Activated naive CD4-positive, alpha-beta T cell treated with anti-CD3 and anti-CD28 coated beads, Interleukin-2, amount 50 U/mL, for 16 hours (primary cell): ENCODE results near the gene SUCO.

Experiments
- DNase-seq: peaks from one replicate; pipeline ENCODE4 v3.0.0-alpha.2; 2020

The SUCO gene

DNA sequence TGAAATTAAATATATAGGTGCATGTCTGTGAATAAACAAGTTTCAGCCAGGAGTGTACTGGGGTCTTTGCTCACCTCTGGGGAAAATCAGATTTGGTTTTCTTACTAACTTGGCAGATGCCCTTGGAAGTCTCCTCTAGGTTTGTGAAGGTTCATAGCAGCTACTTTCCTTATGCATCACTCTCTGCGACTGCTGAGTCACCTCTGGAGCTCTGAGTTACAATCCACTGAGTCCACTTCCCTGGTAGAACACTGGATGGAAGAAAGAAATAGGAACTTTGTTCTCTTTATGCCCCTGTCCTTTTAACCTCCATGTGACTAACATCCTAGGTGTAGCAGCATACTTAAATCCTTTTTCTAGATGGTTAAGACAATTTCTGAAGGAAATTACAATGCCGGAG is 121.6 kb downstream of the SUCO start:
- no peak for DNase-seq

DNA sequence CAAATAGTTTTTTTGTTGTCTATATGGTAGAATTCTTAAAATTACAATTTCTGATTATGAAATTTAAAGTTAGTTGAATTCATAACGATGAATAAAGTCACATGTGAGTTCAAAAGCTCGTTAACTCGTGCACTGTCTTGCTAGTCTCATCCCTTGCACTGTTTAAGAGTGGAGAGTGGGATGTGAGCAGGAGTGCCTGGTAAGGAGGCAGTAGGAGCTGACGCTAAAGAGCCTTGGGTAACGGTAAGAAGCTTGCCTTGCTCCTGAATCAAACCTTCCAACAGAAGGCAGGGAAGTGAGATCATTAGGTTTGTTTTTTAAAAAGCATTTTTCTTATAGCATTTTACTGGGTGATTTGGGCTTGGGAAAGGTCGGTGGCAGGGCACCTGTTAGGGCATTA is 123.6 kb downstream of the SUCO start:
- DNase-seq: no peak

DNA sequence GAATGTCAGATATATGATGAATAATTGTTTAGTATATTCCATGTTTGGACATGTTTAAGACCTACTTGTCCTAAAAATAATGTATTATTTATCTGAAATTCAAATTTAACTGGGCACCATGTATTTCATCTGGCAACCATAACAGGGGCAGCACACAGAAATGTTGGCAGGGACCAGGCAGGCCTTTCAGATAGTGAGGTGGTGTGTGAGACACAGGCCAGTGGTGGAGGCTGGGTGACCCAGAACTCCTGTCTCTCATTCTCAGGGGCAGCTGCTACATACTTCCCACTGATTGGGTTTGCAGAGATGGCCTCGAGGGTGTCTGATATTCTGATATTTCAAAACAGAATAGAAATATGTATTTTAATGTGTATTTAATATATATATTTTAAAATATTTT is 124.6 kb downstream of the SUCO start:
- no peak for DNase-seq

DNA sequence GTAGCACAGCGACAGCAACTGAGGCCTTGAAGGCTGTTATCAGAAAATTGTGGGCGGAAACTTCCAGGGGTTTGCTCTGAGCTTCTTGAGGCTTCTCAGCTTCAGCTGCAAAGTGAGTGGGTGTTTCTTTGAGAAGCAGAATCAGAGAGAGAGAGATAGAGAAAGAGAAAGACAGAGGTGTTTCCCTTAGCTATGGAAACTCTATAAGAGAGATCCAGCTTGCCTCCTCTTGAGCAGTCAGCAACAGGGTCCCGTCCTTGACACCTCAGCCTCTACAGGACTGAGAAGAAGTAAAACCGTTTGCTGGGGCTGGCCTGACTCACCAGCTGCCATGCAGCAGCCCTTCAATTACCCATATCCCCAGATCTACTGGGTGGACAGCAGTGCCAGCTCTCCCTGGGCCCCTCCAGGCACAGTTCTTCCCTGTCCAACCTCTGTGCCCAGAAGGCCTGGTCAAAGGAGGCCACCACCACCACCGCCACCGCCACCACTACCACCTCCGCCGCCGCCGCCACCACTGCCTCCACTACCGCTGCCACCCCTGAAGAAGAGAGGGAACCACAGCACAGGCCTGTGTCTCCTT is 126.0 kb downstream of the SUCO start, which contains the start of gene FASLG:
FASLG (plus strand) TSS at position 233 of the 583 bp plus-strand sequence; CDS start at position 332, 99 bp downstream.
- peak; percentile 59 for DNase-seq

DNA sequence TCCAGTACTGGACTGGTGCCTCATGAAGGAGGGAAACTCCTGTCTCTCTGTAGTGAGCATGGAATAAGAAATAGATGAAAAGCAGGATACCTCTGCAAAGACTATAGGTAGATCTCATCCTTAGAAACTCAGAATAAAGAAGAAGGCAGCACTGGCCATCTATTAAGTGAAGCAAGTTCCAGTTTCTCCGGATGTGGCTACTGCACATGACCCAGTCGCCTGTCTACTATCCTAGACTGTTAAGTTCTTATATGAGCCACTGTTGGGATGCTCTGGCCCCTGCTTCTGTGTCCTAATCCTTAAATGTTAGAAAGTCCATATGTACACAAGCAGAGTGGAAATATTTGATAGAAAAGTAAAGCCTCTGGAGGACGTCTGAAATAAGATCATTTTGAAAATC is 128.2 kb downstream of the SUCO start:
- DNase-seq: no peak
